Measurements from ENCODE around the gene TBCB. TPM values are rescaled to one million over a fixed set of nuclear protein-coding genes. Genes with fewer than 3 reads are reported as not detected.

Gene TBCB
- total RNA-seq, 1 donor from 2014 or later: 138 TPM

DNA sequence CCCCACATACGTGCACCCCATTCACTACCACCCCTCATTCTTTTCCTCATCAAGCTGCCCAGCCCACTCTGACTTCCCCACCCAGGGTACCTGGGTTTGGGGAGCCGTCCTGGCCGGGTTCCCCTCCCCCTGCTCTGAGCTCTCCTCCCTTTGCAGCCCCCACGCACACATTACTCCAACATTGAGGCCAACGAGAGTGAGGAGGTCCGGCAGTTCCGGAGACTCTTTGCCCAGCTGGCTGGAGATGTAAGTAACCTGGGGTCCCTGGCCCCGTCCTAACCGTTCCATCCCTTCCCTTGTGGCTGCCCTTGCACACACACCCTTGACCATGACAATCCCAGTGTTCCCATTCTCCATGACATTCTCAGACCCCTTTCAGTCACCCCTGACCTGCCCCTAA is 27.2 kb downstream of the TBCB start:
- TF ChIP-seq, protein P1, sequence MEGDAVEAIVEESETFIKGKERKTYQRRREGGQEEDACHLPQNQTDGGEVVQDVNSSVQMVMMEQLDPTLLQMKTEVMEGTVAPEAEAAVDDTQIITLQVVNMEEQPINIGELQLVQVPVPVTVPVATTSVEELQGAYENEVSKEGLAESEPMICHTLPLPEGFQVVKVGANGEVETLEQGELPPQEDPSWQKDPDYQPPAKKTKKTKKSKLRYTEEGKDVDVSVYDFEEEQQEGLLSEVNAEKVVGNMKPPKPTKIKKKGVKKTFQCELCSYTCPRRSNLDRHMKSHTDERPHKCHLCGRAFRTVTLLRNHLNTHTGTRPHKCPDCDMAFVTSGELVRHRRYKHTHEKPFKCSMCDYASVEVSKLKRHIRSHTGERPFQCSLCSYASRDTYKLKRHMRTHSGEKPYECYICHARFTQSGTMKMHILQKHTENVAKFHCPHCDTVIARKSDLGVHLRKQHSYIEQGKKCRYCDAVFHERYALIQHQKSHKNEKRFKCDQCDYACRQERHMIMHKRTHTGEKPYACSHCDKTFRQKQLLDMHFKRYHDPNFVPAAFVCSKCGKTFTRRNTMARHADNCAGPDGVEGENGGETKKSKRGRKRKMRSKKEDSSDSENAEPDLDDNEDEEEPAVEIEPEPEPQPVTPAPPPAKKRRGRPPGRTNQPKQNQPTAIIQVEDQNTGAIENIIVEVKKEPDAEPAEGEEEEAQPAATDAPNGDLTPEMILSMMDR (IDR thresholded peaks at IDR 0.05; ENCODE audit: unreplicated experiment): no peak
- peaks cover 25% of the 10 kb centered on the region for H3K36me3 Mint-ChIP-seq (ENCODE audit: insufficient read depth)
- no peak overlapping the region for H3K27ac Mint-ChIP-seq
- H3K4me3 Mint-ChIP-seq (ENCODE audit: low read depth): peak overlapping the region; percentile 33
- no peak for DNase-seq (ENCODE audit: low spot score, unreplicated experiment)
- peaks cover 4% of the 10 kb centered on the region for H3K9me3 Mint-ChIP-seq (ENCODE audit: low read depth)
- H3K4me1 Mint-ChIP-seq (ENCODE audit: low read depth): peaks cover 8% of the 10 kb centered on the region
- no peaks in the 10 kb centered on the region for H3K27me3 Mint-ChIP-seq

DNA sequence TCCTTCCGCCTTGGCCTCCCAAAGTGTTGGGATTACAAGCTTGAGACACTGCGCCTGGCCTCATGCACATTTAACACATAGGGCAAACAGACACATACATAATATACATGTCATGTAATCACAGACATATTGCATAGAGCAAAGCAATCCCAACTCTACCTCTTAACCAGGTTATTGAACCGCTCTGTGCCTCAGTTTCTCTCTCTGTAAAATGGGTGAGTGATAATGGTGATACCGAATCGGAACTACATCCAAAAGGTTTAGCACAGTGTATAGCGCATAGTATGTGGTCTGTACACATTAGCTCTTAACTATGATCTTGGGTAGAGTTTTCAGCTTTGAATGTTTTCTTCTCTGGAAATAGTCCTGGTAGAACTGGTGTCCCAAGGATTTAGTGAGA is 29.4 kb downstream of the TBCB start:
- Mint-ChIP-seq H3K27me3 (no peaks in the 10 kb centered on the region), H3K9me3 (ENCODE audit: low read depth) (peaks cover 4% of the 10 kb centered on the region), H3K36me3 (ENCODE audit: insufficient read depth) (peaks cover 29% of the 10 kb centered on the region), H3K4me1 (ENCODE audit: low read depth) (peaks cover 6% of the 10 kb centered on the region), H3K4me3 (ENCODE audit: low read depth) (no peak overlapping the region), H3K27ac (no peak overlapping the region)
- TF ChIP-seq, protein P1 (IDR thresholded peaks at IDR 0.05; ENCODE audit: unreplicated experiment): no peak
- DNase-seq (ENCODE audit: low spot score, unreplicated experiment): no peak

DNA sequence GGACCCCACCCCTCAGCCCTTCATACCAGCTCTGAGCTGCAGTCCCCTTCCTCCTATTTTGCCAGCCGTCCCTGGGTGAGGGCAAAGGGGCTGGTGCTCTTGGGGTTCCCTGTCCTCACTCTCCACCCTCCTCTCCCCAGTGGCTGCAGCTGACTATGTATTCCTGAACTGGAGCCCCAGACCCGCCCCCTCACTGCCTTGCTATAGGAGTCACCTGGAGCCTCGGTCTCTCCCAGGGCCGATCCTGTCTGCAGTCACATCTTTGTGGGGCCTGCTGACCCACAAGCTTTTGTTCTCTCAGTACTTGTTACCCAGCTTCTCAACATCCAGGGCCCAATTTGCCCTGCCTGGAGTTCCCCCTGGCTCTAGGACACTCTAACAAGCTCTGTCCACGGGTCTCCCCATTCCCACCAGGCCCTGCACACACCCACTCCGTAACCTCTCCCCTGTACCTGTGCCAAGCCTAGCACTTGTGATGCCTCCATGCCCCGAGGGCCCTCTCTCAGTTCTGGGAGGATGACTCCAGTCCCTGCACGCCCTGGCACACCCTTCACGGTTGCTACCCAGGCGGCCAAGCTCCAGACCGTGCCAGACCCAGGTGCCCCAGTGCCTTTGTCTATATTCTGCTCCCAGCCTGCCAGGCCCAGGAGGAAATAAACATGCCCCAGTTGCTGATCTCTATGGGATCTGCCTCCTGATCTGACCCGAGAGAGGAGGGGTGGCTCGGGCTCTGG is 34.6 kb downstream of the TBCB start:
- Mint-ChIP-seq H3K27ac (peak overlapping the region; percentile 81), H3K4me3 (ENCODE audit: low read depth) (no peak overlapping the region), H3K4me1 (ENCODE audit: low read depth) (no peaks in the 10 kb centered on the region), H3K9me3 (ENCODE audit: low read depth) (no peaks in the 10 kb centered on the region), H3K27me3 (no peaks in the 10 kb centered on the region), H3K36me3 (ENCODE audit: insufficient read depth) (peaks cover 18% of the 10 kb centered on the region)
- TF ChIP-seq, protein P1 (IDR thresholded peaks at IDR 0.05; ENCODE audit: unreplicated experiment): no peak
- no peak for DNase-seq (ENCODE audit: low spot score, unreplicated experiment)

DNA sequence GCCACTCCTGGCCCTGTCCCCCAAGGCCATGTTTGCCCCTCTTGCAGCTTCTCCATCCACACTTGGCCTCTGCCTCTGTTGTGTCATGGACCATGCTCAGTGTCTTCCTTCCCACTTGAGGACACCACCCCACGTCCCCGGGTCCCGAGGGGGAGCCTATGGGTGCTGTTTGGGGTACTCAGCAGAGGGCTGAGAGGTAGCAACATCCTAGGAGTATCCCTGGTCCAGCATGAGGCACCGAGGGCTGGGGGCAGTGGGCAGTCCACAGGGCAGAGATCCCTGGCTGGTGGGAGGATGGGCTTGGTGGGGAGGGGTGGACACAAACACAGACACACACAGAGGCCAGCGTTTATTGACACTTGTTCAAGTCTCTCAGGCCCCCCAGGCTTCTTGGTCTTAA is 35.3 kb downstream of the TBCB start:
- TF ChIP-seq, protein P1 (IDR thresholded peaks at IDR 0.05; ENCODE audit: unreplicated experiment): no peak
- Mint-ChIP-seq H3K9me3 (ENCODE audit: low read depth) (no peaks in the 10 kb centered on the region), H3K36me3 (ENCODE audit: insufficient read depth) (peaks cover 19% of the 10 kb centered on the region), H3K27ac (no peak overlapping the region), H3K27me3 (no peaks in the 10 kb centered on the region), H3K4me1 (ENCODE audit: low read depth) (peaks cover 5% of the 10 kb centered on the region), H3K4me3 (ENCODE audit: low read depth) (no peak overlapping the region)
- no peak for DNase-seq (ENCODE audit: low spot score, unreplicated experiment)

DNA sequence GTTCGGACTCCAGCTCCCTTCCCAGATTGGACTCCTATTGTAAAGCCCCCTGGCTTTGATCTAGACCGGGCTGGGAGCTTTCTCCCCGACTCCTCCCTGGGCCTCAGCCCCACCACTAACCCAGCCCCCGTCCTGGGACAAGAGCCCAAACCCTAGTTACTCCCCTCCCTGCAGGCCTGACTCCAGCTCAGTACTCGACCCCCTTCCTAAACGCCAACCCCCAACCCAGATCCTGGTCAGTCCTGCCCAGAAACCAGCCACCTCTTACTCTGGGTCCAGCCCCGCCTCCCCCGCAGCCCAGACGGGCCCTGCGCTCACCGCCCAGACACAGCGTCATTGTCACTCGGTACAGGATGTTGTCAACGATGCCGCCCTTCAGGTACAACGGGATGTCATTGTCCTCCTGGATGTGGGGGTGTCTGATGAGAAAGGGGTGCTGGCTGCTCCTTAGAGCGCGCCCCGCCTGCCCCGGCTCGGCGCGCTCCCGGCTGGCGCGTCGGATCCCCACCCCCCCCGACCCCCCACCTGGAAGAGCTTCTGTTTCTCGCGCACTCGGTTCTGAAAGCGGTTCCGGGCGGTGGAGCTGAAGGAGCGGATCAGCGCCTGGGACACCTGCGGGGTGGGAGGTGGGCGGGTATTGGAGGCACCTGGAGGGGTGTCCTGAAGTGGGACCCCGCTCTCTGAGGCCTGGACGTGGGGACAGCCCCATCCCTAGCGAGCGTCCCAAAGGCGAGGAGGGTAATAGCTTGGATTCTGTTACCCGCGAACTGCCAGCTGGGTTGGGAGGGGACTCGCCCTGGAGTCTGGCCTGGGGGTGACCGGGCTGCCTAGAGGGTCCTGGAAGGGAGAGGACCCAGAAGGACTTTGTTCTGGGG is 36.1 kb downstream of the TBCB start:
- DNase-seq (ENCODE audit: low spot score, unreplicated experiment): no peak
- no peak overlapping the region for H3K4me3 Mint-ChIP-seq (ENCODE audit: low read depth)
- TF ChIP-seq, protein P1 (IDR thresholded peaks at IDR 0.05; ENCODE audit: unreplicated experiment): no peak
- H3K36me3 Mint-ChIP-seq (ENCODE audit: insufficient read depth): peaks cover 17% of the 10 kb centered on the region
- H3K27me3 Mint-ChIP-seq: no peaks in the 10 kb centered on the region
- H3K4me1 Mint-ChIP-seq (ENCODE audit: low read depth): peaks cover 13% of the 10 kb centered on the region
- H3K9me3 Mint-ChIP-seq (ENCODE audit: low read depth): no peaks in the 10 kb centered on the region
- H3K27ac Mint-ChIP-seq: no peak overlapping the region

All from progenitor cell of endocrine pancreas (in vitro differentiated cells).